CD4-positive, alpha-beta T cell treated with Interferon gamma for 1 hour (primary cell): Measurements from ENCODE around the gene DAPK2.

Source experiments
- DNase-seq: peaks from one replicate; pipeline ENCODE4 v3.0.0-alpha.2; 2020

Gene DAPK2

GRCh38 chr15:64052925-64053491, 6.7 kb upstream of the DAPK2 start:
- DNase-seq, result no peak

DNA sequence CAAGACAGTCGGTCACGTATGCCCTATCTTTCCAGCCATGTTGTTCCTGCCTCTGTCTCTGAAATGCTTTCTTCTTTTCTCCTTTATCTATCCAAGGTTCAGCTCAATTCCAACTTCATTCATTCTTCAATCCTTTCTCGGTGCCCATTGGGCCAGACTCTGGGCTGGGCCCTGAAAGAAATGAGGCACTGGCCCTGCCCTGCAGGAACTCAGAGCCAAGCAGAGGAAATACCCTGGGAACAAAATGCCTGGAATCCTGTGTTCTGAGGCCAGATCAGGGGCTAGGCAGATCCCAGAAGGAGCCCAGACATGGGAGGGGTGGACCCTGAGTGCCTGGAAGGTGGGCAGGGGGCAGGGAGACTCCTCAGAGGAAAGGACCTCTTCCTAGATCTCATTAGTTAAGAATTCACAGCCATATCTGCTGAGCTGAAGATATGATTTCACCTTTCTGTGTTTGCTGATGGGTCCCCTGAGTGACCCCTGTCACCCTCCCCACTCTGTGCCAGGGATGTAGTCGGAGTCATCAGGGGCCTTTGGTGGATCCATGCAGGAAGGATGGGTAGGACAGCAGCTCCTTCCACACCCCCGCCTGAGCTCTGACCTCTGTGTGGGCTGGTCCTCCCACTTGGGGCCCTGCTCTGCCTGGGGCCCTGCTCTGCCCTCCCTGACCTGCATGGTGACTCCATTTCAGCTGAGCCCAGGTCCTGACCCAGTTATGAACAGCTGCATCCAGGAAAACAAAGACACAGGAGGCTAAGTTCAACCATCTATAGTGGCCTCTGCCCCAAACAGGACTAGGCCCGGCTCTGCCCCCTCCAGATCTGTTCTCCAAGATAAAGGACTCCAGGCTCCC, 5.3 kb upstream of the DAPK2 start:
- DNase-seq, result no peak

GRCh38 chr15:64051093-64051402, 4.8 kb upstream of the DAPK2 start:
- no peak for DNase-seq

DNA sequence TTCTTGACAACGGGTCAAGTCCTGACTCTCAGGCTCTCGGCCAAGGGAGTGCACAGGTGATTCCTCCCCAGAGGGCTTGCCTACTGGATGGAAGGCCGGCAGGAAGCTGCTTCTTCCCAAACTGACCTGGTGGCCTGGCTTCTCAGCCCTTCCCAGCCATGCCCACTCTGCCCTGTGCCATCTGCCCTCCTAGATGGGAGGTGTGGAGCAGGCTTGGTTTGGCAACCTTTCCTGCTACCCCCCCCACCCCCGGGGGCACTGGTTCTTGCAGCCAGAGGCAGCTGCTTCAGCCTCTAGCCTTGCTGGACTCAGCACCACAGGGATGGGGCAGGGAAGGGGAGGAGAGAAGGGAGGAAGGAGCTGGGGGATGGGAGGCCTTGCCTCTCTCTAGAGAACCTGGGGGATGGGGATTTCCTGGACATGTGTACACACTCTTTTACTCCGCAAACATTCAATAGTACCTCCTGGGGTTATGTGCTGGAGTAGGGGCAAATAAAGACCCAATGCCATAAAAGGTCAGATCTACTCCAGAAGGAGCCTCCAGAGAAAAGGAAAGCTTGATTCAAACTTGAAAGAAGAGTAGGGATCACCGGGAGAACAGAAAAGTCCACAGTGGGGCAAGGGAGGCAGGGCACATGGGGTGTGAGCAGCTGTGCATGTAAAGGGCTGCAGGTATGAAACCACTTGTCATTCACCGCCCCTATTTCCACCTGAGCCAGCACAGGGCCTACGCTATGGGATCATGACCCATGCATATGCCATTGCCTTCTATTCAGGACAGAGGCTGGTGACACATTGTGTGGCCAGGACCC, 4.2 kb upstream of the DAPK2 start:
- no peak for DNase-seq

GRCh38 chr15:64048781-64049460, 2.6 kb upstream of the DAPK2 start:
- DNase-seq, result no peak

- DNase-seq, result no peak
Measured at GRCh38 chr15:64045774-64046420, 388 bp downstream of the DAPK2 start.

GRCh38 chr15:64045101-64045435, 1.2 kb downstream of the DAPK2 start:
- no peak for DNase-seq

- no peak for DNase-seq
Measured at GRCh38 chr15:64044300-64045100, 1.8 kb downstream of the DAPK2 start.

GRCh38 chr15:64038878-64039610, 7.2 kb downstream of the DAPK2 start:
- no peak for DNase-seq

DNA sequence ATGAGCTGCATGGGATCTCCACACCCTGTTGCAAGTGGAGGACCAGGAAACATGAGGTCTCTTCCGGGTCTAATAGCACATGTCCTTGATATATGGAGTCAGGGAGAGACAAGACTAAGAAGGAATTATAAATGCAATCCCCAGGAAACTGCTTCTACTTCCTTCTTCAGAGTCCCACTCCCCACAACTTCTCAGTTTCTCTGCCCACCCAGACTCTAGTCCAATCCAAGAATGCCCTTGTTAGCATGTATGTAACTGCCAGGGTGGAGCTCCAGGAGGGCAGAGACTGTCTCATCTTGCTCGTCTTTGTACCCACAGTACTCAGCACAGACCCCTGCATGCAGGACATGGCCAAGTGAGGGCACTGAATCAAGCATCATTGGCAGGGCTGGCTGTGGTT, 8.3 kb downstream of the DAPK2 start:
- DNase-seq, result no peak

- no peak for DNase-seq
Measured at GRCh38 chr15:64037116-64037515, 9.2 kb downstream of the DAPK2 start.

DNA sequence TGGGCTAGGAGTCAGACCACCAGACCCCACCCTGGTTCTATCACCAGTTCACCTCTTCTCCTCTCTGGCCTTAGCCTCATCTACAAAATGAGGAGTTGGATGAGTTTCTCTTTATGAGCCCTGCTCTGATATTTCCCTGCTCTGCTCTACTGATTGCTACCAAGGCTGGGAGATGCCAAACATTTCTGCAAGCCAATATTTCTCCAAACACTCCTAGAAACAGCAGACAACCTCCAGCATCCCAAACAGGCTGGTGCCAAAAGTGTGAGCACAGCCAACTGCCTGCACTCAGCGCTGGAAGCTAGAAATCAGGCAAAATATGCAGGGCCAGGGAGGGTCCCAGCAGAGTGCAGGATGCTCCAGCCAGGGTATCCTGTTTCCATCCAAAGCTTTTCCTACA, 10.8 kb downstream of the DAPK2 start:
- DNase-seq, result no peak

DNA sequence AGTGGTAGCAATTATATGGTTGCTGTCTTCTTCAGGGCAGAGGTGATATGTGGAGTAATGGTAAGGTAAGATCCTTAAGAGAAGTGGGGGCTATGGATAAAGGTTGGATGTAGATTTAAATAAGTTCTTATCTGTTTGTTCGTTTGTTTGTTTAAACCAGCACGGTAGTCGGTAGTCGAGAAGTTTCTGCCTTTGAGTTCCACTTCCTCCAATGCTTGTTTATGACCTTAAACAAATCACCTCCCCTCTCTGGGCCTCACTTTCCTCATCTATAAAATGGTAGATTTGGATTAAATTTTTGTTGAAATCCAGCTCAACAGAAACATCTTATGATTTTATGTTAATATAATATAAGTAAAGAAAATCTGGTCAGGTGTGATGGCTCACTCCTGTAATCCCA, 11.8 kb downstream of the DAPK2 start:
- DNase-seq, result no peak

- no peak for DNase-seq
Measured at GRCh38 chr15:64032329-64032728, 14.0 kb downstream of the DAPK2 start.

- DNase-seq, result no peak
Measured at GRCh38 chr15:64030123-64030522, 16.2 kb downstream of the DAPK2 start.

DNA sequence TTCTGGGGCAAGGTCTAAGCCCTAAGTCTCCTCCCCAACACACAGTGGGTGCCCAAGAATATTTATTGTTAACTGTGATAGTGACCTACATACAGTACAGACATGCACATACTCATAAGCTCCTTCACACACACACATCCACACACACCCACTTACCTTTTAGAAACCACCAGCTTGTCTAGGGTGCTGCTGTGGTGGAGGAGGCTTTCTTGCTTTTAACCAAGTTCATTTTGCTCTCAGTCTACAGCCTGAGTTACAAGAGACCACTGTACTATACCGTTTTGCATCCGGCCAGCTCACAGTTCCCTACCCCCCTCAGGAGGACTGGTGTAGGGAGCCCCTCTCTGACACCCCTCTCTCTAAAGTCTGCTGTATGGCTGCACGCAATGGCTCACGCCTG, 16.7 kb downstream of the DAPK2 start:
- DNase-seq, result no peak

- no peak for DNase-seq
Measured at GRCh38 chr15:64029110-64029509, 17.2 kb downstream of the DAPK2 start.

- no peak for DNase-seq
Measured at GRCh38 chr15:64026591-64026990, 19.7 kb downstream of the DAPK2 start.

GRCh38 chr15:64024172-64025050, 21.9 kb downstream of the DAPK2 start:
- DNase-seq, result no peak

DNA sequence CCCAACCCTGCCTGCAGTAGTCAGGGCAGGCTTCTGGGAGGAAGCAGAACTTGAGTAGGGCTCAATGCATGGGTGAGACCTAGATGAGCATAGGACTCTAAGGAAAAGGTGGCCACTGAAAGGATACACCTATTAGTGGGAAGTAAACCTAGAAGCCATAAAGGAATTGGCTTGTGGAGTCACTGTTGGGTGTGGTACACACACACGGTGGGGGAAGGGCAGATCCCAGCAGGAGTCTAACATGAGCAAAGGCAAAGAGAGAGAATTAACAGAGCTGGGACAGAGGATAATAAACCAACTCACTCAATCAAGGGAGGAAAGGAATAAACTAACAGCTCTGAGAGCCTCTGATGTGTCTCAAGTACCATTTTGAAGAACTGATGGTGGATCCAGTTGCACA, 23.1 kb downstream of the DAPK2 start:
- DNase-seq, result no peak
